ENCODE measurements around the gene ATP10A.

Gene ATP10A

GRCh38 chr15:25689592-25689991, 173.5 kb downstream of the ATP10A start:
- peaks cover 0 to 18% (median 11%) of the 10 kb centered on the region in 10 experiments; a peak in 13 of 20 replicates for H3K4me1 ChIP-seq
- H3K4me2 ChIP-seq, result no peak overlapping the region
- TF ChIP-seq Cebpa-rat (IDR thresholded peaks at IDR 0.05), result no peak
- H3K4me3 ChIP-seq, result no peak overlapping the region
- peaks cover 0 to 7% (median 0%) of the 10 kb centered on the region in 11 experiments; a peak in 2 of 22 replicates for H4K20me1 ChIP-seq
- peaks cover 0 to 56% (median 11%) of the 10 kb centered on the region in 11 experiments; a peak in 10 of 22 replicates for H3K36me3 ChIP-seq
- peaks cover 0 to 3% (median 0%) of the 10 kb centered on the region in 11 experiments; a peak in 4 of 22 replicates for H3K9me3 ChIP-seq (replicated peaks in 1 of 11)
- H3K9ac ChIP-seq, result no peak overlapping the region
- H3K27ac ChIP-seq, result no peak overlapping the region
- H3K27me3 ChIP-seq, result no peaks in the 10 kb centered on the region

- no peak overlapping the region for H3K9ac ChIP-seq
Observed at GRCh38 chr15:25688166-25688565, 175.0 kb downstream of the ATP10A start.

GRCh38 chr15:25687689-25688088, 175.4 kb downstream of the ATP10A start:
- Histone ChIP-seq H3K27ac (no peak overlapping the region), H3K36me3 (peaks cover 0 to 63% (median 12%) of the 10 kb centered on the region in 11 experiments; a peak in 11 of 22 replicates), H4K20me1 (no peaks in the 10 kb centered on the region; a peak in 1 of 22 replicates), H3K9me3 (replicated peaks in 1 of 11) (peaks cover 3 to 14% (median 10%) of the 10 kb centered on the region in 11 experiments; a peak in 15 of 22 replicates), H3K9ac (no peak overlapping the region), H3K4me2 (no peak overlapping the region), H3K4me1 (peaks cover 0 to 6% (median 0%) of the 10 kb centered on the region in 10 experiments; a peak in 2 of 20 replicates), H3K27me3 (no peaks in the 10 kb centered on the region), H3K4me3 (no peak overlapping the region)
- no peak for TF ChIP-seq Cebpa-rat (IDR thresholded peaks at IDR 0.05)

More at GRCh38 chr15:25688166-25688565, 175.0 kb downstream of the ATP10A start:
- no peaks in the 10 kb centered on the region for H3K27me3 ChIP-seq
- peaks cover 0 to 6% (median 0%) of the 10 kb centered on the region in 10 experiments; a peak in 2 of 20 replicates for H3K4me1 ChIP-seq
- H3K9me3 ChIP-seq (replicated peaks in 1 of 11), result peaks cover 3 to 14% (median 10%) of the 10 kb centered on the region in 11 experiments; a peak in 15 of 22 replicates
- H4K20me1 ChIP-seq, result no peaks in the 10 kb centered on the region; a peak in 1 of 22 replicates
- H3K36me3 ChIP-seq, result peaks cover 0 to 62% (median 12%) of the 10 kb centered on the region in 11 experiments; a peak in 11 of 22 replicates
- no peak overlapping the region for H3K4me2 ChIP-seq
- TF ChIP-seq Cebpa-rat (IDR thresholded peaks at IDR 0.05), result no peak
- H3K27ac ChIP-seq, result no peak overlapping the region
- no peak overlapping the region for H3K4me3 ChIP-seq

GRCh38 chr15:25687276-25687675, 175.9 kb downstream of the ATP10A start:
- no peak for TF ChIP-seq Cebpa-rat (IDR thresholded peaks at IDR 0.05)
- no peak overlapping the region for H3K27ac ChIP-seq
- H3K4me2 ChIP-seq, result no peak overlapping the region

GRCh38 chr15:25686780-25687179, 176.3 kb downstream of the ATP10A start:
- no peak overlapping the region for H3K27ac ChIP-seq
- peaks cover 3 to 14% (median 10%) of the 10 kb centered on the region in 11 experiments; a peak in 15 of 22 replicates for H3K9me3 ChIP-seq (replicated peaks in 1 of 11)
- no peak overlapping the region for H3K4me2 ChIP-seq
- no peak overlapping the region for H3K4me3 ChIP-seq
- H4K20me1 ChIP-seq, result no peaks in the 10 kb centered on the region; a peak in 1 of 22 replicates
- H3K4me1 ChIP-seq, result peaks cover 0 to 6% (median 0%) of the 10 kb centered on the region in 10 experiments; a peak in 2 of 20 replicates
- H3K27me3 ChIP-seq, result no peaks in the 10 kb centered on the region
- TF ChIP-seq Cebpa-rat (IDR thresholded peaks at IDR 0.05), result no peak
- H3K9ac ChIP-seq, result no peak overlapping the region
- peaks cover 0 to 69% (median 12%) of the 10 kb centered on the region in 11 experiments; a peak in 11 of 22 replicates for H3K36me3 ChIP-seq

More at GRCh38 chr15:25687276-25687675, 175.9 kb downstream of the ATP10A start:
- Histone ChIP-seq H3K9me3 (replicated peaks in 1 of 11) (peaks cover 3 to 14% (median 10%) of the 10 kb centered on the region in 11 experiments; a peak in 15 of 22 replicates), H4K20me1 (no peaks in the 10 kb centered on the region; a peak in 1 of 22 replicates), H3K4me3 (no peak overlapping the region), H3K4me1 (peaks cover 0 to 6% (median 0%) of the 10 kb centered on the region in 10 experiments; a peak in 2 of 20 replicates), H3K27me3 (no peaks in the 10 kb centered on the region), H3K36me3 (peaks cover 0 to 67% (median 12%) of the 10 kb centered on the region in 11 experiments; a peak in 11 of 22 replicates), H3K9ac (no peak overlapping the region)

- TF ChIP-seq Cebpa-rat (IDR thresholded peaks at IDR 0.05), result no peak
- H3K36me3 ChIP-seq, result peaks cover 0 to 70% (median 17%) of the 10 kb centered on the region in 11 experiments; a peak in 12 of 22 replicates
- peaks cover 3 to 14% (median 10%) of the 10 kb centered on the region in 11 experiments; a peak in 15 of 22 replicates for H3K9me3 ChIP-seq (replicated peaks in 1 of 11)
- H3K9ac ChIP-seq, result no peak overlapping the region
- H3K27me3 ChIP-seq, result no peaks in the 10 kb centered on the region
- H3K4me1 ChIP-seq, result no peaks in the 10 kb centered on the region; a peak in 1 of 20 replicates
- H4K20me1 ChIP-seq, result no peaks in the 10 kb centered on the region
- H3K27ac ChIP-seq, result no peak overlapping the region
- no peak overlapping the region for H3K4me3 ChIP-seq
- H3K4me2 ChIP-seq, result no peak overlapping the region
Observed at GRCh38 chr15:25684521-25685431, 178.4 kb downstream of the ATP10A start.

- Histone ChIP-seq H3K4me3 (no peak overlapping the region), H3K4me1 (no peaks in the 10 kb centered on the region; a peak in 1 of 20 replicates), H3K9ac (no peak overlapping the region), H3K4me2 (no peak overlapping the region), H4K20me1 (no peaks in the 10 kb centered on the region), H3K27me3 (no peaks in the 10 kb centered on the region), H3K36me3 (peaks cover 0 to 72% (median 24%) of the 10 kb centered on the region in 11 experiments; a peak in 12 of 22 replicates), H3K27ac (no peak overlapping the region), H3K9me3 (replicated peaks in 1 of 11) (peaks cover 3 to 14% (median 10%) of the 10 kb centered on the region in 11 experiments; a peak in 15 of 22 replicates)
- no peak for TF ChIP-seq Cebpa-rat (IDR thresholded peaks at IDR 0.05)
Observed at GRCh38 chr15:25683911-25684310, 179.2 kb downstream of the ATP10A start.

GRCh38 chr15:25683415-25683814, 179.7 kb downstream of the ATP10A start:
- H3K27ac ChIP-seq, result no peak overlapping the region
- H3K4me1 ChIP-seq, result no peaks in the 10 kb centered on the region; a peak in 1 of 20 replicates
- TF ChIP-seq Cebpa-rat (IDR thresholded peaks at IDR 0.05), result no peak
- no peaks in the 10 kb centered on the region for H3K27me3 ChIP-seq
- H3K36me3 ChIP-seq, result peaks cover 0 to 75% (median 29%) of the 10 kb centered on the region in 11 experiments; a peak in 13 of 22 replicates
- no peak overlapping the region for H3K4me2 ChIP-seq
- no peak overlapping the region for H3K4me3 ChIP-seq
- no peak overlapping the region for H3K9ac ChIP-seq
- H4K20me1 ChIP-seq, result no peaks in the 10 kb centered on the region
- peaks cover 3 to 14% (median 10%) of the 10 kb centered on the region in 11 experiments; a peak in 15 of 22 replicates for H3K9me3 ChIP-seq (replicated peaks in 1 of 11)

GRCh38 chr15:25682340-25682739, 180.8 kb downstream of the ATP10A start:
- Histone ChIP-seq H3K4me2 (no peak overlapping the region), H3K36me3 (peaks cover 0 to 75% (median 31%) of the 10 kb centered on the region in 11 experiments; a peak in 13 of 22 replicates), H3K9ac (no peak overlapping the region), H3K27me3 (no peaks in the 10 kb centered on the region), H3K4me3 (no peak overlapping the region), H4K20me1 (no peaks in the 10 kb centered on the region), H3K27ac (no peak overlapping the region), H3K9me3 (replicated peaks in 1 of 11) (peaks cover 3 to 14% (median 10%) of the 10 kb centered on the region in 11 experiments; a peak in 15 of 22 replicates), H3K4me1 (no peaks in the 10 kb centered on the region; a peak in 1 of 20 replicates)
- TF ChIP-seq Cebpa-rat (IDR thresholded peaks at IDR 0.05), result no peak
